ENCODE measurements around the gene CD22. TPM values are rescaled to one million over a fixed set of nuclear protein-coding genes. Genes with fewer than 3 reads are reported as not detected.

Gene CD22
- total RNA-seq, 3 donors from 2014 or later (not counting 1 experiment from before 2014, with no cell fraction given): 4.3 to 7.0 (median 6.0) TPM

DNA sequence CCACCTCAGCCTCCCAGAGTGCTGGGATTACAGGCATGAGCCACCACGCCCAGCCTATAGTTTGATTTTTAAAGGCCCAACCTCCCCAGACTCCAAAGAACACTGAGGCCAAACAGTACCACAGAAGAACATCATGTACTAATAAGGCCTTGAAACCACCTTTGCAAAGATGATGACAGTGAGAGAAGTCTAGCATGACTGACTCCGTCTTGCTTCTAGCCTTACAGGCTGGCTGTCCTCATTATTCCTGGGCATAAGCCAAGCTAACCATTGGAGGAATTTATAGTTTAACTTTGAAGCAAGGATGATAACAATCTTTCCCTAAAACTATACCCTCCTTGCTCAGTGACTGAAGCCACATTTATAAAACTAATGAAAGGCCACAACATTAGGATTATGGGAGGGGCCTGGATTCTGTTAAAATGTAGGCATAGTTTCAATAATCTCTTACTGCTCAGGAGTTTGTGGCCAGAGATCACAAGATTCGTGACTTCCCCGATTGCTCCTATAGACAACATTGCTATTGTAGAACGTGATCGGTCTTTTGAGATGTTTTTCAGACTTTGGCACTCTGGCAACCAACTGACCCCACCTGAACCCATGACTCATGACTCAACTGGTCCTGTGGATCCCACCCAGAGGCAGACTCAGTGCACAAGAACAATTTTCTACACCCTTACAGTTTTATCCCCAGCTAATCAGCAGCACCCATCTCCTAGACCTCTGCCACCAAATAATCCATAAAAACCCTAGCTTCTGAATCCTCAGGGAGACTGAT lies 59.5 kb downstream of the CD22 start:
- DNase-seq: no peak
- TF ChIP-seq, protein P1, sequence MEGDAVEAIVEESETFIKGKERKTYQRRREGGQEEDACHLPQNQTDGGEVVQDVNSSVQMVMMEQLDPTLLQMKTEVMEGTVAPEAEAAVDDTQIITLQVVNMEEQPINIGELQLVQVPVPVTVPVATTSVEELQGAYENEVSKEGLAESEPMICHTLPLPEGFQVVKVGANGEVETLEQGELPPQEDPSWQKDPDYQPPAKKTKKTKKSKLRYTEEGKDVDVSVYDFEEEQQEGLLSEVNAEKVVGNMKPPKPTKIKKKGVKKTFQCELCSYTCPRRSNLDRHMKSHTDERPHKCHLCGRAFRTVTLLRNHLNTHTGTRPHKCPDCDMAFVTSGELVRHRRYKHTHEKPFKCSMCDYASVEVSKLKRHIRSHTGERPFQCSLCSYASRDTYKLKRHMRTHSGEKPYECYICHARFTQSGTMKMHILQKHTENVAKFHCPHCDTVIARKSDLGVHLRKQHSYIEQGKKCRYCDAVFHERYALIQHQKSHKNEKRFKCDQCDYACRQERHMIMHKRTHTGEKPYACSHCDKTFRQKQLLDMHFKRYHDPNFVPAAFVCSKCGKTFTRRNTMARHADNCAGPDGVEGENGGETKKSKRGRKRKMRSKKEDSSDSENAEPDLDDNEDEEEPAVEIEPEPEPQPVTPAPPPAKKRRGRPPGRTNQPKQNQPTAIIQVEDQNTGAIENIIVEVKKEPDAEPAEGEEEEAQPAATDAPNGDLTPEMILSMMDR (IDR thresholded peaks at IDR 0.05): no peak
- Mint-ChIP-seq H3K4me3 (no peak overlapping the region), H3K36me3 (peaks cover 8% of the 10 kb centered on the region), H3K27me3 (ENCODE audit: low read depth in 2 of 2) (peaks cover 0 to 8% of the 10 kb centered on the region in 2 donors), H3K9me3 (peaks cover 3% of the 10 kb centered on the region in 2 donors), H3K27ac (no peak overlapping the region), H3K4me1 (peaks cover 0 to 13% of the 10 kb centered on the region in 2 donors)
- H3K9me3 ChIP-seq (ENCODE audit: control insufficient read depth, insufficient read depth, low read length): no peaks in the 10 kb centered on the region
- 94% methylated on average over 6 of the region's 6 CpGs for WGBS (ENCODE audit: insufficient coverage)
- H3K4me3 ChIP-seq (ENCODE audit: low read length): no peak overlapping the region
- no peak for ATAC-seq
- no peak overlapping the region for H3K27ac ChIP-seq (ENCODE audit: low read length)
- H3K36me3 ChIP-seq (ENCODE audit: control insufficient read depth, insufficient read depth, low read length): no peaks in the 10 kb centered on the region
- no peaks in the 10 kb centered on the region for H3K4me1 ChIP-seq (ENCODE audit: control insufficient read depth, insufficient read depth, low read length)
- H3K27me3 ChIP-seq (ENCODE audit: control insufficient read depth, insufficient read depth, low read length): no peaks in the 10 kb centered on the region
- intact Hi-C loops (cut with micrococcal nuclease): no loop called here

DNA sequence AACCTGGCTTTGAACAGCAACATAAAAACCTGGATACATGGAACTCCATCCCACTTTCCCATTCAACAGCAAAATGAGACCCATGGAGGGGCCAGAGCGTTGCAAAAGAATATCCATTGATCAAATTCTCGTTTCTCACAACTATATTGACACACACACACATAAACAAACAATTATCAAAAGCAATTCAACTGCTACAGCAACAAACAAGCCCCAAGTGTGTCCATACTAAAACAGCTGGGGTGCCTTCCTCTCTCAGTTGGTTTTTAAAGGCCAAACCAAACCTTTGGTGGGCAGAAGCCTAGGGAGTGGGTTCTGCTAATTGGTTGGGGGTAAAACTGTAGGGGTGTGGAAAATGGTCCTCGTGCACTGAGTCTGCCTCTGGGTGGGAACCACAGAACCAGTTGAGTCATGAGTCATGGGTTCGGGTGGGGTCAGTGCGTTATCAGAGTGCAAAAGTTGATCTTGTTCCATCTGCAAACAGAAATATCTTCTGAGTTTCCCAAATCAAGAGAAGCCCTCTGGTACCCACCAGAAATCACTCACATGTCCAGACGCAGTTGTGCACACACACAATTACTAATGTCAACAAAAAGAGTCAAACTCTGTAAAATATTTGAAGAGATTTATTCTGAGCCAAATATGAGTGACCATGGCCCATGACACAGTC lies 60.3 kb downstream of the CD22 start:
- no peaks in the 10 kb centered on the region for H3K27me3 ChIP-seq (ENCODE audit: control insufficient read depth, insufficient read depth, low read length)
- TF ChIP-seq, protein P1 (IDR thresholded peaks at IDR 0.05): no peak

DNA sequence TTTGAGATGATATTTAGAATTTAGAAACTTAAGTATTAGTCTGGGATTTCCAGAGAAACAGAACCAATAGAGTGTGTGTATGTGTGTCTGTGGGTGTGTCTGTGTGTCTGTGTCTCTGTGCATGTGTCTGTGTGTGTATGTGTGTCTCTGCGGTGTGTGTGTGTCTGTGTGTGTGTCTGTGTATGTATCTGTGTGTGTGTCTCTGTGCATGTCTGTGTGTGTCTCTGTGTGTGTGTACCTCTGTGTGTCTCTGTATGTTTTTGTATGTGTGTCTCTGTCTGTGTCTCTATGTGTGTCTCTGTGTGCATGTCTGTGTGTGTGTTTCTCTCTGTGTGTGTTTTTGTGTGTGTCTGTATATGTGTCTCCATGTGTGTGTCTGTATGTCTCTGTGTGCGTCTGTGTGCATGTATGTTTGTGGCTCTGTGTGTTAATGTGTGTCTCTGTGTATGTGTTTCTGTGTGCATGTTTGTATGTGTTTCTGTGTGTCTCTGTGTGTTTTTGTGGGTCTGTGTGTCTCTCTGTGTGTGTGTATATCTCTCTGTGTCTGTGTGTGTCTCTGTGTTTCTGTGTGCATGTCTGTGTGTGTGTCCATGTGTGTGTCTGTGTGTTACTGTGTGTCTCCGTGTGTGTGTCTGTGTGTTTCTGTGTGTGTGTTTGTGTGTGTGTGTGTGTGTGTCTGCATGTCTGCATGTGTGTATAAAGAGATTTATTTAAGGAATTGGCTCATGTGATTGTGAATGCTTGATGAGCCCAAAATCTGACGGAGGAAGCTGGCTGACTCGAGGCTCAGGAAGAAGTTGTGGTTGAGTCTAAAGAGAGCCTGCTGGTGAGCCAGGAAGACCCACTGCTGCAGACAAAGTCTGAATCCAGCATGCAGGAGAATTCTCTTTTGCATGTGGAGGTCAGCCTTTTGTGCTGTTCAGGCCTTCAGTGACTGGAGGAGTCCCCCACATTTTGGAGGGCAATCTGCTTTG lies 64.0 kb downstream of the CD22 start:
- Mint-ChIP-seq H3K36me3 (no peaks in the 10 kb centered on the region), H3K4me3 (no peak overlapping the region), H3K9me3 (no peaks in the 10 kb centered on the region), H3K27ac (no peak overlapping the region), H3K27me3 (ENCODE audit: low read depth in 2 of 2) (peaks cover 0 to 2% of the 10 kb centered on the region in 2 donors), H3K4me1 (peaks cover 0 to 13% of the 10 kb centered on the region in 2 donors)
- Histone ChIP-seq H3K27ac (ENCODE audit: low read length) (no peak overlapping the region), H3K4me1 (ENCODE audit: control insufficient read depth, insufficient read depth, low read length) (peaks cover 3% of the 10 kb centered on the region), H3K36me3 (ENCODE audit: control insufficient read depth, insufficient read depth, low read length) (no peaks in the 10 kb centered on the region), H3K27me3 (ENCODE audit: control insufficient read depth, insufficient read depth, low read length) (no peaks in the 10 kb centered on the region), H3K4me3 (ENCODE audit: low read length) (no peak overlapping the region), H3K9me3 (ENCODE audit: control insufficient read depth, insufficient read depth, low read length) (no peaks in the 10 kb centered on the region)
- ATAC-seq: no peak
- DNase-seq: no peak
- 54% methylated on average over 5 of the region's 5 CpGs for WGBS (ENCODE audit: insufficient coverage)
- intact Hi-C loops (cut with micrococcal nuclease): no loop called here
- TF ChIP-seq, protein P1 (IDR thresholded peaks at IDR 0.05): no peak

More for the DNA sequence above, 60.3 kb downstream of the CD22 start:
- DNase-seq (no peak), ATAC-seq (peak in 1 of 3 donors; percentile 26)
- peaks cover 8% of the 10 kb centered on the region for H3K36me3 Mint-ChIP-seq
- Histone ChIP-seq H3K4me3 (ENCODE audit: low read length) (no peak overlapping the region), H3K36me3 (ENCODE audit: control insufficient read depth, insufficient read depth, low read length) (no peaks in the 10 kb centered on the region), H3K27ac (ENCODE audit: low read length) (no peak overlapping the region), H3K9me3 (ENCODE audit: control insufficient read depth, insufficient read depth, low read length) (no peaks in the 10 kb centered on the region), H3K4me1 (ENCODE audit: control insufficient read depth, insufficient read depth, low read length) (no peaks in the 10 kb centered on the region)
- intact Hi-C loops (cut with micrococcal nuclease): no loop called here
- H3K4me3 Mint-ChIP-seq: no peak overlapping the region
- peaks cover 0 to 8% of the 10 kb centered on the region in 2 donors for H3K27me3 Mint-ChIP-seq (ENCODE audit: low read depth in 2 of 2)
- peaks cover 0 to 13% of the 10 kb centered on the region in 2 donors for H3K4me1 Mint-ChIP-seq
- no peak overlapping the region for H3K27ac Mint-ChIP-seq
- 70% methylated on average over 6 of the region's 6 CpGs for WGBS (ENCODE audit: insufficient coverage)
- peaks cover 3% of the 10 kb centered on the region in 2 donors for H3K9me3 Mint-ChIP-seq
